Activated T-helper 9 cell treated with anti-CD3 and anti-CD28 coated beads, Interleukin-2, amount 50 U/mL, for 16 hours (primary cell): ENCODE results near the gene GJC3.
"Not testable (repeated sequence)": the region's sequence is repeated elsewhere in the genome, so short reads cannot be mapped to it uniquely, and the experiment has no call there.

Experiments used
- DNase-seq: peaks from one replicate; pipeline ENCODE4 v3.0.0-alpha.2; 2020; ENCODE audit warnings: low read depth

The GJC3 gene, protein sequence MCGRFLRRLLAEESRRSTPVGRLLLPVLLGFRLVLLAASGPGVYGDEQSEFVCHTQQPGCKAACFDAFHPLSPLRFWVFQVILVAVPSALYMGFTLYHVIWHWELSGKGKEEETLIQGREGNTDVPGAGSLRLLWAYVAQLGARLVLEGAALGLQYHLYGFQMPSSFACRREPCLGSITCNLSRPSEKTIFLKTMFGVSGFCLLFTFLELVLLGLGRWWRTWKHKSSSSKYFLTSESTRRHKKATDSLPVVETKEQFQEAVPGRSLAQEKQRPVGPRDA

DNA sequence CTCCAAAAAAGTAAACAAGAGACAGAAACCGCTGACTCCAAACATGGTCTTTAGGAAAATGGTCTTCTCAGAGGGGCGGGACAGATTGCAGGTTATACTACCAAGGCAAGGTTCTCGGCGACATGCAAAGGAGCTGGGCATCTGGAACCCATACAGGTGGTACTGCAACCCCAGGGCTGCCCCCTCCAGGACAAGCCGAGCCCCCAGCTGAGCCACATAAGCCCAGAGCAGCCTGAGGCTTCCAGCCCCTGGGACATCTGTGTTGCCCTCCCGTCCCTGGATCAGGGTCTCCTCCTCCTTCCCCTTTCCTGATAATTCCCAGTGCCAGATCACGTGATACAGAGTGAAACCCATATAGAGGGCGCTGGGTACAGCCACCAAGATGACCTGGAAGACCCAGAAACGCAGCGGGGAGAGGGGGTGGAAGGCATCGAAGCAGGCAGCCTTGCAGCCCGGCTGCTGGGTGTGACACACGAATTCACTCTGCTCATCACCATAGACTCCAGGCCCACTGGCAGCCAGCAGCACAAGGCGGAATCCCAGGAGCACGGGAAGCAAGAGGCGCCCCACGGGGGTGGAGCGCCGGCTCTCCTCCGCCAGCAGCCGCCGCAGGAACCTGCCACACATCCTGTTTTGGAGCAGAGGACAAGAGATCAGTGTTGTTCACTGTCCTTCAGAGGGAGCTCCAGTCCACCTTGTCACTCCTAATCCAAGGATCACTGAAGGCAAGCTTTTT is at the start of gene GJC3:
TSS of gene GJC3 (minus strand) at position 627 of the 736 bp plus-strand sequence. CDS start at position 627, 0 bp downstream.
- no peak for DNase-seq

DNA sequence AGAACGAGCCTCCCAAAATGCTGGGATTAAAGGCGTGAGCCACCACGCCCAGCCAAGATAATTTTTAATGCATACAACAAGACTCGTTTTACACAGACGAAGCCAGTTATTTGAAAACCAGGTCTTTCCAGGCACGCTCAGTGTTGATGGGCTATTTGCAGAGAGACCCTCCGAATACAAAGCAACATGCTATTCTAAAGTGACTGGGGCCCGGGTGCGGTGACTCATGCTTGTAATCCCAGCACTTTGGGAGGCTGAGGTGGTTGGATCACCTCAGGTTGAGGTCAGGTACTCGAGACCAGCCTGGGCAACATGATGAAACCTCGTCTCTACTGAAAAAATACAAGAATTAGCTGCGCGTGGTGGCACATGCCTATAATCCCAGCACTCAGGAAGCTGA is 47.2 kb upstream of the GJC3 start:
- DNase-seq = no peak

DNA sequence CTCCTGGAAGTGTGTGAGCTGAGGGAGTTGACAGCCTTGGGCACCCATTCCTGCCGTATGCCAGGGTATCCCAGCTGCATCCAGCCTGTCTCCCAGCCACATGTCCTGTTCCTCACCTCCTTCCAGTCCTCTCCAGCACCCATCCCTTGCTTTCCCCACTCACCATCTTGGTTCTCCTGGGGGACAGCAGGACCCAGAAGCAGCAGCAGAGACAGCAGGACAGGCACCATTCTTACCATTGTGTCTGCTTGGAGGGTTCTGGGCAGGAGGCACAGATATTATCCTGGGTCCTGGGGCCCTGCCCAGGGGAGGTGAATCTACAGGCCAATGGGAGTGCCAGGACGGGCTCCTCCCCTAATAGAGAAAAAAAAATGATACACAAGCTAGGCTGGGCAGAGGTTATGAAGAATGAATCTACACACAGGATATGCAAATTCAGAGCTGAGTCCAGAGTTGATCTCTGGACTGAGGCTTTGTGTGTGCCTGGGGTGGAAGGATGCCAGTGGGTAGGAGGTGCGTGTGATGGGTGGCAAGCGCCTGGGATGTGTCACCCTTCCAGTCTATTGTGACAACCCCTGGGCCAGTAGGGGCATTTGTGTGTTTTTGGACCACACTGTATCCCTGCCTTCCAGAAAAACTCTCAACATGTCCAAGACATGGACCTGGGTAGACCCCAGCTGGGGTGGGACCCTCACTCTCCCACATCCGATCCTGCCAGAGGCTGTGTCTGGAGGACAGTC is 46.5 kb upstream of the GJC3 start, which contains the start of gene AZGP1:
TSS of gene AZGP1 (minus strand) at position 250 of the 740 bp plus-strand sequence. CDS start at position 239, 11 bp downstream.
- DNase-seq = no peak

DNA sequence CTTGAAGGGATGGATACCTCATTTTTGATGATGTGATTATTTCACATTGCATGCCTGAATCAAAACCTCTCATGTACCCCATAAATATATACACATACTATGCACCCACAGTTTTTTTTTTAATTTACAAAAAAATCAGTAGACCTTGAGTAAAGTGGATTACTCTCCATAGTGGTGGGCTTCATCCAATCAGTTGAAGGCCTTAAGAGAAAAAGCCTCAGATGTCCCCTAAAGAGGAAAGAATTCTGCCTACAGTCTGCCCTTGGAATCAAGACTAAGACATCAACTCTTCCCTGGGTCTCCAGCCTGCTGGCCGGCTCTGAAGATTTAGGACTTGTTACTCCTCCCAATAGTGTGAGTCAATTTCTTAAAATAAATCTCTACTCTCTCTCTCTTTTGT is 45.3 kb upstream of the GJC3 start:
- DNase-seq = no peak

DNA sequence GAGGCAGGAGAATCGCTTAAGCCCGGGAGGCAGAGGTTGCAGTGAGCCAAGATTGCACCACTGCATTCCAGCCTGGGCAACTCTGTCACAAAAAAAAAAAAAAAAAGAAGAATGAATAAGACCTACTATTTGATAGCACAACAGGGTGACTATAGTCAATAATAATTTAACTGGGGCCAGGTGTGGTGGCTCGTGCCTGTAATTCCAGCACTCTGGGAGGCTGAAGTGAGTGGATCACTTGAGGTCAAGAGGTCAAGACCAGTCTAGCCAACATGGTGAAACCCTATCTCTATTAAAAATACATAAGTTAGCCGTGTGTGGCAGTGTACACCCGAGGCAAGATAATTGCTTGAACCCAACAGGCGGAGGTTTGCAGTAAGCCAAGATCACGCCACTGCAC is 44.4 kb upstream of the GJC3 start:
- DNase-seq = not testable (repeated sequence)

DNA sequence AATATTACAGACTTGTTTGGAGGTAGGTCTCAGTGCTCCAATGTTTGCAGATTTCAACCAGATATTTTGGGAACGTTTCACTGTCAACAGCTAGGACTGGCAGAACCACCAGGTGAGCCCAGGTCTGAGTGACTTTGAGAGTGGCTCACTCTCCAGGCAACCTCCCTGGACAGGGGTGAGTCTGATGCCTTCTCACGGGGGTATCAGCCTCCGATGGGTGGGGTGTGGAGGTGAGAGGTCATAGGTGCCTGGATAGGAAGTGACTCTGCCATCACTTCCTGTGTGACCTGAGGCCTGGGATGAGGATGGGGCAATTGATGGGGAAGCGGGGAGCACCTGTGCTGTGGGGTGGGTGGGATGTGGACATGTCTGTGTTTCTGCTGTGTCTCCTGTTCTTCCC is 41.8 kb upstream of the GJC3 start:
- no peak for DNase-seq

DNA sequence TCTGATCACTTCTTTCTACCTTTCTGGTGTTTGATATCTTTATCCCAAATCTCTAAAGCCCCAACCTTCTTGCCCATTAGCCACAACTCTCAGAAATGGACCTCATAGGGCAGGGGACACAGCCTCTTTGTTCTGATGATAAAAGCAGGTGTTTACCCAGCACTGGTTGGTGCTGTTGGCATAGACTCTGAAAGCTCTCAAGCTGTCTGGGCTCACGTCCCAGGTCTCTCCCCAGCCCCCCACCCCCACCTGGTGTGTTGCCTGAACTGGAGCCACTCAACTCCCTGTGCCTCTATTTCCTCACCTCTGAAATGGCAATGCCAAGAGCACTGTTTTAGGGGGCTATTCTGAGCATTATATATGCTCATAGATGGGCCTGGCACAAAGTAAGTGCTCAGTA is 40.4 kb upstream of the GJC3 start:
- not testable (repeated sequence) for DNase-seq

DNA sequence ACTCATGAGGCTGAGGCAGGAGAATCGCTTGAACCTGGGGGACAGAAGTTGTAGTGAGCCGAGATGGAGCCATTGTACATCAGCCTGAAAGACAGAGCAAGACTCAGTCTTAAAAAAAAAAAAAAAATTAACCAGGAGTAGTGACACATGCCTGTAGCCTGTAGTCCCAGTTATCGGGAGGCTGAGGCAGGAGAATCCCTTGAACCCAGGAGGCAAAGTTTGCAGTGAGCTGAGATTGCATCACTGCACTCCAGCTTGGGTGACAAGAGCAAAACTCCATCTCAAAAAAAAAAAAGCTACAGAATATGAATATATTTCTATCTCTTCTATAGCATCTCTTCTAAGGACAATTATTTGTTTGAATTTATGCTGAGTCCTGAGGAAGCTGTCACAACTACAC is 39.9 kb upstream of the GJC3 start:
- no peak for DNase-seq

DNA sequence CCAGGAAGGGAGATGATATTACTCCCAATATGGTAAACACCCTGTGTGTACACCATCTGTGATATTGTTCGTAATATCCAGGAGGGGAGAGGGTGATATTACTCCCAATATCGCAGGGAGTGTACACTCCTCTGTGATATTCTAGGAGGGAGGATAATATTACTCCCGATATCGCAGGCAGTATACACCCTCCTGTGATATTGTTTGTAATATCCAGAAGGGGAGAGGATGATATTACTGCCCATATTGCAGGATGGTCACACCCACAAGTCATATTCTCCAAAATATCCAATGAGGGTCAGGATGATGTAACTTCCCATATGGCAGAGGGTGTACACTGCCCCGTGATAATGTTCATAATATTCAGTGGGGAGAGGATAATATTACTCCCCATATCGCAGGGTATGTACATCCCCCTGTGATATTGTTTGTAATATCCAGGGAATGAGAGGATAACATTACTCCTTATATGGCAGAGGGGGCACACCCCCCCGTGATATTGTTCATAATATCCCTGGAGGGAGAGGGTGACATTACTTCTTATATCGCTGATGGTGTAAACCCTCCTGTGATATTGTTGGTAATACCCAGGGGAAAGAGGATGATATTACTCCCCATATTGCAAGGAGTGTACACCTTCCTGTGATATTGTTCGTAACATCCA is 29.3 kb upstream of the GJC3 start:
- no peak for DNase-seq

DNA sequence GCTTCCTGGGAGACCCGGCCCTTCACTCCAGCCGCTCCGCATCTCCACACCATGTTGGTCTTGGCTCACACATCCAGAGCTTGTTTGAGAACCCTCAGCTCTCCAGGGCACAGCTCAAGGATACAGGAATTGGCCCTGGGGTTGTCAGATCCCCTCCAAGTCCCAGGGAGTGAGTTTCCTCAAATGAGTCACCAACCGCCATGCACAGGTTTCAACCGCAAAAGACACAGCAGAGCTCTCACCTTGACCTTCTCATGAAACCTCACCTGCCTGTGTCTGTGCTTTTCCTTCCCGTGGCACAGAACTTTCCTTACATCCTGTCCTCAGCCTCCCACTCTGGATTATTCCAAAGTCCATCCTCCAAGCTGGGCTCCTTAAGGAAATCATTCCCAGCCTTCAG is 25.8 kb upstream of the GJC3 start:
- DNase-seq = no peak

DNA sequence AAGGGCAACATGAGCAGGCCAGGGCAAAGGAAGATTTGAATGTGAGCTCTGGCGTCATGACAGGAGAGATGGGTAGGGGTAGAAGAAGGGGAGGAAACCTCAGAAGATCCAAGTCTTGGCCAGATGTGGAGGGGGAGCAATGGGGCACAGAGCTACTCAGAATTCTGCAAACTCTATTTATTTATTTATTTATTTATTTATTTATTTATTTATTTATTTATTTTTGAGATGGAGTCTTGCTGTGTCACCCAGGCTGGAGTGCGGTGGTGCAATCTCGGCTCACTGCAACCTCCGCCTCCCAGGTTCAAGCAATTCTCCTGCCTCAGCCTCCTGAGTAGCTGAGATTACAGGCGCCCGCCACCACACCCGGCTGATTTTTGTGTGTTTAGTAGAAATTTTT is 25.2 kb upstream of the GJC3 start:
- not testable (repeated sequence) for DNase-seq

DNA sequence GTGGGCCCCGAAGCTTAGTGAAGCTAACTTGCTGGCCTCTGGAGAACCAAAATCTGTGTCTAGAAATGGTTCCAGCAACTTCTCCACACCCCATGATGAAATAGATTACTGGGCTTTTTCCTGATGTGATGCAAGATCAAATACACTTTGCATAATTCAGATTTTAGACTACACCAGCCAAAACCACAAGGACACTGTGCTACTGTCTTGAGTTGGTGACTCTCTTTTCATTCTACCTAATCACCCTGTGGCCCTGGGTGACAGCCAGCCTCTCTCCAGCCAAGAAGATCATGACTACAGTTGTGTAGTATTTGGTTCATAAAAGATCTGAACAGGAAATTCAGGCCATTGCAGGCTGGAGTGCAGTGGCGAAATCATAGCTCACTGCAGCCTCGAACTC is 24.2 kb upstream of the GJC3 start:
- DNase-seq = no peak

DNA sequence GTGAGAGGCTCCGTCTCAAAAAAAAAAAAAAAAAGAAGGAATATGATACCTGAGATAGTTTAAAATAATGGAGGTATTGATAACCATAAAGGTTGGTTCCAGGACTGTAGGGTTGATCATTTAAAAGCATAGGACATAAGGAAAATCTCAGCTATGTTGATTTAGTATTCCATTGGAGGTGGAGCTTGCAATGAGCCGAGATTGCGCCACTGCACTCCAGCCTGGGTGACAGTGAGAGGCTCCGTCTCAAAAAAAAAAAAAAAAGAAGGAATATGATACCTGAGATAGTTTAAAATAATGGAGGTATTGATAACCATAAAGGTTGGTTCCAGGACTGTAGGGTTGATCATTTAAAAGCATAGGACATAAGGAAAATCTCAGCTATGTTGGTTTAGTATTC is 23.2 kb upstream of the GJC3 start:
- not testable (repeated sequence) for DNase-seq

DNA sequence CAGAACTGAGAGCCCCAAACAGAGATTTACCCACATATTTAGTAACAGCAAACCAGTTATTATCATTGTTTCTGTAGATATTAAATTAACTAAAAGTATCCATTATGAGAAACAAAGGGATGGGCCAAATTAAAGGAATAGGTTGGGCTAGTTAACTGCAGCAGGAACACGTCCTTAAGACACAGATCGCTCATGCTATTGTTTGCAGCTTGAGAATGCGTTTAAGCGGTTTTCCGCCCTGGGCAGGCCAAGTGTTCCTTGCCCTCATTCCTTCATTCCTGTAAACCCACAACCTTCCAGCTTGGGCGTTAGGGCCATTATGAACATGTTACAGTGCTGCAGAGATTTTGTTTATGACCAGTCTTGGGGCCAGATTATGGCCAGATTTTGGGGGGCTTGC is 21.4 kb upstream of the GJC3 start:
- not testable (repeated sequence) for DNase-seq

DNA sequence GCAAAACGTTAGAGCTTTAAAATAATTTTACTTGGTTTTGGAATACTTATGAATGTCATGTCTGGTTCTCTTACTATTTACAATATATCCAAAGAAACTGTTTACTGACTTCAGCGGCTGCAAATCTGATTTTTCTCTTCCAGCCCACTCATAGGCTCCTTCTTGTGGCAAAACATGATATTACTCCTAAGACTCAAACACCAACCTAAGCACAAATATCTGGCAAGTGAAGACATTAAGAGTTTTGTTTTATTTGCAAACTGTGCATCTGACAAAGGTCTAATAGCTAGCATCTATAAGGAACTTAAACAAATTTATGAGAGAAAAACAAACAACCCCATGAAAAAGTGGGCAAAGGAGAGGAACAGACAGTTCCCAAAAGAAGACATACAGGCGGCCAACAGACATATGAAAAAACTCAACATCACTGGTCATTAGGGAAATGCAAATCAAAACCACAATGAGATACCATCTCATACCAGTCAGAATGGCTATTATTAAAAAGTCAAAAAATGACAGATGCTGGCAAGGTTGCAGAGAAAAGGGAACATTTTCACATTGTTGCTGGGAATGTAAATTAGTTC is 20.3 kb upstream of the GJC3 start:
- no peak for DNase-seq

DNA sequence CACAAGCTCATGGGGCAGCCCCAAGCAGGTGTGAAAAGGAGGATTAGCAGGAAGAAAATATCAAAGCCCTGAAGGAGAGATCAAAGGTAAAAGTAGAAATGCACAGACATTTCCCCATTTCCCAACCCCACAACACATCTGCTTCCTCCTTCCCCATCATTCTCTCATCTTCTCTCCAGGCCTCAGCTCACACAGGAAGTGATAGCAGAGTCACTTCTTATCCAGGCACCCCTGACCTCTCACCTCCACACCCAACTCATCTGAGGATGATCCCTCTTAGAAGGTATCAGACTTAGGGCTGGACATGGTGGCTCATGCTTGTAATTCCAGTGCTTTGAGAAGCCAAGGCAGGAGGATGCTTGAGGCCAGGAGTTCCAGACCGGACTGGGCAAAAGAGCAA is 18.2 kb upstream of the GJC3 start:
- no peak for DNase-seq

DNA sequence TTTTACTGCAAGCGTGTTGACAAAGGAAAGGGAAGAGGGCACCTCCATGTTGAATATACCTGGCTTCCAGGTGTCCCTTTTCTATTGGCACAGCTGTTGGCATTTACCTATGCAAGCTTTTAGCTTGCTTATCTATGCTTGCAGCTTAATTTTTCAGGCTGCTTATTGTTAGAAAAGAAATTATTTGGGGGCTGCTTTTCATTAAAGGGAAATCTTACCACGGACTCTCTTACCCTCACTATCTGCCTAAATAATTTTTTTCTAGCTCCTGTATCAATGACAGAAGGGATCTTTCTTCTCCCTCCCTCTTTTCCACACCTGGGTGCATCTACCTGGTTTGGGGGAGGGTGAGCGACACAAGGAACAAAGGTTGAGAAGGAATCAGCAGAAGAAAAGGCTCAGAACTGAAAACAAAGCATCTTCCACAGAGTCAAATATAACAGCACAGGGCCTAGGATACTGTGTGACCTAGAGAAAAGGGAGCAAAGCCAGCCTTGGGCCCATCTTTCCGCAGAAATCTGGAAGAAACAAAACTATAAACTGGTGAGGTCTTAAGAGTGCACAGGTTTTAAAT is 15.2 kb upstream of the GJC3 start:
- no peak for DNase-seq

DNA sequence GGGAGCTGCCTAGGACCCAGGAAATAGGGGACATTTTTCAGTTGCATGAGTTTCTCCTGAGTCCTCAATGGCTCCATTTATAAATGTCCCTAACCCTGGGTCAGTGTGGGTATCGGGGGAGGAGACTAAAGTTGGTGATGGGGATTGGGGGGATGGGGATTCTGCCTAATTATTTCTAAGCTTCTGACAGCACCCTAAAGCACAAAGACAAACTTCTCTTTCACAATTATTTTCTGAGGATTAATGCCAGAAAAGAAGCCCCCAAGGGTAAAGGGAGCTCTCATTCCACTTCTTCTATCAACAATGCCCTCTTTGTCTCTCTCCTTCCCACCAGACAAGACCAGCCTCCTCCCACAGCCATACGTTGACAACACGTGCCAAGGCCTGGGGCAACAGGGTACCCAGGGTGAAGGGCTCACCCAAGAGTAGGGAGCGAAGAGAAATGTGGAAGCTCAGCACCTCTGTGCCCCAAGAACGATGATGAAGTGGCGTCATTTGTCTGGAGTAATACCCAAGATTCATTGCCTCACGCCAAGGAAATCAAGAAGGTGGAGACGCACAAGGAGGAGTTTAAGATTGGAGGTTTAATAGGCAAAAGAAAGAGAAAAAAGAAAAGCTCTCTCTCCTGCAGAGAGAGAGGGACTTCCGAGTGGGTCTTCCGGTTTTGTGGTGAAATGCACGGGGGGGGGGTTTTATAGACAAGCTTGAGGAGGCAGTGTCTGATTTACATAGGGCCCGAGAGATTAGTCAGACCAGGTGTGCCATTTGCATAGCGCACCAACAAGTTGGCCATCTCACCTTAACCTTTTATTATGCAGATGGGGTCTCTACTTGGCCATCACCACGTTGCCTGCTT is 14.4 kb upstream of the GJC3 start:
- no peak for DNase-seq

DNA sequence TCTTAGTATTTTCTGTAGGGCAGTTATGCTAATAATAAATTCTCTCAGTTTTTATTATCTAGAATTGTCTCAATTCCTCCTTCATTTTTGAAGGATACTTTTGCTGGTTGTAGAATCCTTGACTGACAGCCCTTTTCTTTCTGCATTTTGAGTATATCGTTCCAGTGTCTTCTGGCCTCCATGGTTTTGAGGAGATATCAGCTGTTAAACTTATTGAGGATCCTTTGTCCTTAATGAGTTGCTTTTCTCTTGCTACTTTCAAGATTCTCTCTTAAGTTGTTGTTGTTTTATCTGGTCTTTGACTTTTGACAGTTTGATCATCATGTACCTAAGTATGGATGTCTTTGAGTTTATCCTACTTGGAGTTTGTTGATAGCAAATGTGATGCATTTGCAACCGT is 8.9 kb upstream of the GJC3 start:
- no peak for DNase-seq

DNA sequence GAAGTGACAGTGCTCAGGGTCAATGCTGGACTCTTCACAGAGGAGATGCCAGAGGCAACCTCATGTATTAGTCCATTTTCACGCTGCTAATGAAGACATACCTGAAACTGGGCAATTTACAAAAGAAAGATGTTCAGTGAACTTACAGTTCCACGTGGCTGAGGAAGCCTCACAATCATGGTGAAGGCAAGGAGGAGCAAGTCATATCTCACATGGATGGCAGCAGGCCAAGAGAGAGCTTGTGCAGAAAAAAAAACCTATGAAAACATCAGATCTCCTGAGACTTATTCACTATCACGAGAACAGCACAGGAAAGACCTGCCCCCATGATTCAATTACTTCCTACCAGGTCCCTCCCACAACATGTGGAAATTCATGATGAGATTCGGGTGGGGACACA is 5.6 kb upstream of the GJC3 start:
- DNase-seq = not testable (repeated sequence)

DNA sequence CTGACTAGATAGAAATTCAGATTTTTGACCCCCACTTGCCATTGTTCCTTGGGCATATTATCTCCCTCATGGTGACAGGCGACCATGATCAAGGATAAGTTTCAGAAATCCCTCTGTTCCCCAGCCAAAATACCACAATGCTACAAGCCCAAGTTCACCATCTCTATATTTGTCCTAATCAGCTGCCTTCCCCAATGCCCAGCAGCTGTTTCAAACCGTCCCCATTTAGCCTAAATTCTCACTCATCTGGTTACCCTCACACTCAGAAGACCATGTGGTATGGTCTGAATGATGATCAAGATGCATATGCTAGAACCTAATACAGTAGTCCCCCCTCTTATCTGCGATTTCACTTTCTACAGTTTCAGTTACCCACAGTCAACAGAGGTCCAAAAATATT is 956 bp upstream of the GJC3 start:
- no peak for DNase-seq
